Right ventricle myocardium superior (tissue), 1 donor: ENCODE measurements around the gene IGF2BP1. TPM values are rescaled to one million over a fixed set of nuclear protein-coding genes. Genes with fewer than 3 reads are reported as not detected.
"Not testable (repeated sequence)": the region's sequence is repeated elsewhere in the genome, so short reads cannot be mapped to it uniquely, and the experiment has no call there.

Source experiments
- ATAC-seq: fragments of 200-7000 bp; cut with Tn5 transposase; one replicate; pipeline ENCODE4 v1.9.1; 2020; ENCODE audit warnings: mild to moderate bottlenecking; ENCODE audit not compliant: poor library complexity
- DNase-seq: peaks from one replicate; pipeline ENCODE4 v3.0.0-alpha.2; 2020
- intact Hi-C: fragments of 100-400 bp; cut with DNase I; formaldehyde crosslinking; loops from one replicate; pipeline ENCODE4 v1.11.2; 2022
- total RNA-seq: library from RNA; stranded (reverse); fragmentation: NEBNext Ultra II Directional; extraction: Animal tissue kit (Norgen Biotek cat#: 25700); gene quantifications from one replicate; pipeline ENCODE4 v1.2.1, GENCODE V29; 2021
- donor health status: DM: no; HTN: yes; CAD: no; lungs with severe emphysema.

Gene IGF2BP1
- total RNA-seq, 1 donor from 2014 or later = not detected

GRCh38 chr17:48994549-48995303, 2.5 kb upstream of the IGF2BP1 start:
- DNase-seq (no peak), ATAC-seq (no peak)
- intact Hi-C loops = no loop called here

- DNase-seq (no peak), ATAC-seq (no peak)
- intact Hi-C loops = no loop called here
Measured at GRCh38 chr17:48995304-48995973, 1.7 kb upstream of the IGF2BP1 start.

- ATAC-seq = no peak
- intact Hi-C loops = no loop called here
Measured at GRCh38 chr17:48995974-48996721, 1.0 kb upstream of the IGF2BP1 start.

GRCh38 chr17:48996722-48997102, 473 bp upstream of the IGF2BP1 start:
- ATAC-seq (no peak), DNase-seq (no peak)
- intact Hi-C loops = no loop called here

More at GRCh38 chr17:48995974-48996721, 1.0 kb upstream of the IGF2BP1 start:
- DNase-seq = no peak

GRCh38 chr17:48997827-48998586, 822 bp downstream of the IGF2BP1 start:
- intact Hi-C loops = no loop called here
- ATAC-seq (no peak), DNase-seq (no peak)

- intact Hi-C loops = no loop called here
- no peak for ATAC-seq
- no peak for DNase-seq
Measured at GRCh38 chr17:48998587-48999440, 1.6 kb downstream of the IGF2BP1 start.

GRCh38 chr17:49000943-49001342, 3.8 kb downstream of the IGF2BP1 start:
- ATAC-seq = no peak
- no peak for DNase-seq
- intact Hi-C loops = no loop called here

GRCh38 chr17:49001671-49002070, 4.5 kb downstream of the IGF2BP1 start:
- intact Hi-C loops = no loop called here
- ATAC-seq (no peak), DNase-seq (no peak)

GRCh38 chr17:49002331-49002730, 5.1 kb downstream of the IGF2BP1 start:
- no peak for ATAC-seq
- intact Hi-C loops = no loop called here
- DNase-seq = no peak

GRCh38 chr17:49002766-49003165, 5.6 kb downstream of the IGF2BP1 start:
- DNase-seq (no peak), ATAC-seq (no peak)
- intact Hi-C loops = no loop called here

- ATAC-seq (no peak), DNase-seq (no peak)
- intact Hi-C loops = no loop called here
Measured at GRCh38 chr17:49003557-49004511, 6.6 kb downstream of the IGF2BP1 start.

- DNase-seq (no peak), ATAC-seq (no peak)
- intact Hi-C loops = no loop called here
Measured at GRCh38 chr17:49005140-49005539, 8.0 kb downstream of the IGF2BP1 start.

- DNase-seq, intact Hi-C loops, ATAC-seq: not testable (repeated sequence)
Measured at GRCh38 chr17:49008908-49009307, 11.7 kb downstream of the IGF2BP1 start.

GRCh38 chr17:49012769-49013255, 15.6 kb downstream of the IGF2BP1 start:
- intact Hi-C loops = no loop called here
- ATAC-seq = no peak
- no peak for DNase-seq

GRCh38 chr17:49013311-49014213, 16.4 kb downstream of the IGF2BP1 start:
- ATAC-seq = no peak

More at GRCh38 chr17:49013311-49014213, 16.4 kb downstream of the IGF2BP1 start:
- intact Hi-C loops = no loop called here
- DNase-seq = no peak
